ENCODE data around the gene FAAP100. TPM values are rescaled to one million over a fixed set of nuclear protein-coding genes. Genes with fewer than 3 reads are reported as not detected.

FAAP100 gene
- total RNA-seq, 1 experiment from 2014 or later = 31.3 TPM

DNA sequence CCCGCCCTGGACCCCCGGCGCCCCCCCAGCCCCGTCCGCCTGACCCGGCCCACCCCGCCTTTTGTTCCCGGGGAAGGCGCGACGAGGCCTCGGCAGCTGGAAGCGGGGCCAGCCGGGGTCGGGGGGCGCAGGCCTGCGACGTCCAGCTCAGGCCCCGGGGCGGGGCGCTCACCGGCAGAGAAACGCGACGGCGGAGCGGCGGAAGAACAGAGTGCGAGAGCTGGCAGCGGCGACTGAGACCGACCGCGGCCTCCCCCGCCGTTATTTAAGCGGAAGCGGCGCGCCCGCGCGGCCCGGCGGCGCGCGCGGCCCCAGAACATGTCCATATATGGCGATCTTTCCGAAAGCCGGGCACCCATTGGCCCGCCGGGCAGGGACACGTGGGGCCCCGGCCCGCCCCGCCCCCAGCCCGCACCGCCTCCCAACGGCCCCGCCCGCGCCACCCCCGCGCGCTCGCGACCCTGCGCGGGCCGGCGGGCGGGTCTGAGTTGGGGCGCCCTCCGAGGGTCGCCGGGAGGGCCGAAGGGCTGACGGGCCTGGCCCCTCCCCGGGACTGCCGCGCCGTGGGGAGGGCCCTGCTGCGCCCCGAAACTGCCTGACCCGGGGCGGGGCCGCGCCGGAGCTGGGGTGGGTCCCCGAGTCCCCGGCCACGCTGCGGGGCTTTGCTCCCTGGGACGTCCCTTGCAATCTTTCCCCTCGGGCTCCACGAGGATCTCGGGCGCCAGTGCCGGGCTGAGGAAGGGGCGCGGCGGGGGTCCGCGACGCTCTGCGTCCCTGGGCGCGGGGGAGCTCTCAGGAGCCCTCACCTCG is 39.4 kb downstream of the FAAP100 start, which contains the start of gene ACTG1:
Gene ACTG1 (minus strand): TSS at position 238 of the 810 bp plus-strand sequence. CDS start 445 bp downstream, outside the sequence.
- peak; percentile 92 for DNase-seq (ENCODE audit: low read depth)

DNA sequence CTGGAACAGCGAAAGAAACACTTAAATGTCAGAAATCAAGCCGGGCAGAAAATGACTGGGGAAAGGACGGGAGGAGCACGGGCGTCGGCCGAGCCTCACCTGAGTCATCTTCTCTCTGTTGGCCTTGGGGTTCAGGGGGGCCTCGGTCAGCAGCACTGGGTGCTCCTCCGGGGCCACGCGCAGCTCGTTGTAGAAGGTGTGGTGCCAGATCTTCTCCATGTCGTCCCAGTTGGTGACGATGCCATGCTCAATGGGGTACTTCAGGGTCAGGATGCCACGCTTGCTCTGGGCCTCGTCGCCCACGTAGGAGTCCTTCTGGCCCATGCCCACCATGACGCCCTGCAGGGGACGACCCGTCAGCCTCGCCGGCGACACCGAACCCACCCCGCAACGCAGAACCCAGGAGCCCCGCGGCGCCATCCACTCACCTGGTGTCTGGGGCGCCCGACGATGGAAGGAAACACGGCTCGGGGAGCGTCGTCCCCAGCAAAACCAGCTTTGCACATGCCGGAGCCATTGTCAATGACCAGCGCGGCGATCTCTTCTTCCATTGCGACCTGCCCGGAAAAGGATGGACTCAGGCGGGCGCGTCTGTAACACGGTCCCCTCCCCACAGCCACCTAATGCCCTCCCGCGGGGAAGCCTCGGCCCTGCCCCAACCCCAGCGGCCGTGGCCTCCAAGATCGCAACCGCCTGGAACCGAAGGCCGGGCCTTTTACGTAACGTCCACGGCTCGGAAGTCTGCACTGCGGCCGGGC is 40.2 kb downstream of the FAAP100 start:
- peak; percentile 32 for DNase-seq (ENCODE audit: low read depth)

DNA sequence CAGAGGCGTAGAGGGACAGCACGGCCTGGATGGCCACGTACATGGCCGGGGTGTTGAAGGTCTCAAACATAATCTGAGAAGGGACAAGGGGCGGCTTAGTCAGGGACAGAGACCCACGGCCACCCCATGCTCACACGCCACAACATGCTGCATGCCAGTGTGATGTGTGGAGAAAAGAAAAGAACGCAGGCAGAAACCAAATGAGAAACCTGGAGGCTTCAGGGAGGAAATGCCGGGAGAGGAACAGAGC is 40.7 kb downstream of the FAAP100 start:
- DNase-seq (ENCODE audit: low read depth) = no peak

DNA sequence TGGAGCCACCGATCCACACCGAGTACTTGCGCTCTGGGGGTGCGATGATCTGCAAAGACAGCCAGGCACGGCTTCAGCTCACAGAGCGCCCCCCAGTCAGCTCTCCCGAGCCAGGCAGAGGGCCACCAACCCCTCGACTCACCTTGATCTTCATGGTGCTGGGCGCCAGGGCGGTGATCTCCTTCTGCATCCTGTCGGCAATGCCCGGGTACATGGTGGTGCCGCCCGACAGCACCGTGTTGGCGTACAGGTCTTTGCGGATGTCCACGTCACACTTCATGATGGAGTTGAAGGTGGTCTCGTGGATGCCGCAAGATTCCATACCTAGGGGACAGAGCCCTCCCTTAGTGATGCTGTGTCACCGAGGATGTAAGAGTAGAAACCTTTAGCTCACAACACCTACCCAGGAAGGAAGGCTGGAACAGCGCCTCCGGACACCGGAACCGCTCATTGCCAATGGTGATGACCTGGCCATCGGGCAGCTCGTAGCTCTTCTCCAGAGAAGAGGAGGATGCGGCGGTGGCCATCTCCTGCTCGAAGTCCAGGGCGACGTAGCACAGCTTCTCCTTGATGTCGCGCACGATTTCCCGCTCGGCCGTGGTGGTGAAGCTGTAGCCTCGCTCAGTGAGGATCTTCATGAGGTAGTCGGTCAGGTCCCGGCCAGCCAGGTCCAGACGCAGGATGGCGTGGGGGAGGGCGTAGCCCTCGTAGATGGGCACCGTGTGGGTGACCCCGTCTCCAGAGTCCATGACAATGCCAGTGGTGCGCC is 41.2 kb downstream of the FAAP100 start:
- DNase-seq (ENCODE audit: low read depth) = peak; percentile 31

DNA sequence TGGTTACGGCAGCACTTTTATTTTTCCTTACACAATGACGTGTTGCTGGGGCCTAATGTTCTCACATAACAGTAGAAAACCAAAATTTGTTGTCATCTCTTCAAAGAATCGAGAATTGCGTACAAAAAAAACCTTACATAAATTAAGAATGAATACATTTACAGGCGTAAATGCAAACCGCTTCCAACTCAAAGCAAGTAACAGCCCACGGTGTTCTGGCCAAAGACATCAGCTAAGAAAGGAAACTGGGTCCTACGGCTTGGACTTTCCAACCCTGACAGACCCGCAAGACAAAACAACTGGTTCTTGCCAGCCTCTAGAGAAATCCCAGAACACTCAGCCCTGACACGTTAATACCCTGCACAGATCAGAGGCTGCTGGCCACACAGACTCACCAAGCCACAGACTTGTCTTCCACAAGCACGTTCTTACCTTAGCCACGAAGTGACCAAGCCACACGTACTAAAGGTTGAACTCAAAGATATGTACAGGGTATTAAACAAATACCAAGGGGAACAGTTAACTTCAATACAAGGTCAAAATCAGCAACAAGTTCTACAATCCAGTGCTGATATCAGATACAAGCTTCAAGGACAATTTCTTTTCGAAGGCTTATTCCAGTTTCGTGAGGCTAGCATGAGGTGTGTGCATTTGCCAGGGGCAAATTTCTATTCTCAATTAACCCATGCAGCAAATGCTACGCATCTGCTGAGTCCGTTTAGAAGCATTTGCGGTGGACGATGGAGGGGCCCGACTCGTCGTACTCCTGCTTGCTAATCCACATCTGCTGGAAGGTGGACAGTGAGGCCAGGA is 42.0 kb downstream of the FAAP100 start:
- peak; percentile 32 for DNase-seq (ENCODE audit: low read depth)

DNA sequence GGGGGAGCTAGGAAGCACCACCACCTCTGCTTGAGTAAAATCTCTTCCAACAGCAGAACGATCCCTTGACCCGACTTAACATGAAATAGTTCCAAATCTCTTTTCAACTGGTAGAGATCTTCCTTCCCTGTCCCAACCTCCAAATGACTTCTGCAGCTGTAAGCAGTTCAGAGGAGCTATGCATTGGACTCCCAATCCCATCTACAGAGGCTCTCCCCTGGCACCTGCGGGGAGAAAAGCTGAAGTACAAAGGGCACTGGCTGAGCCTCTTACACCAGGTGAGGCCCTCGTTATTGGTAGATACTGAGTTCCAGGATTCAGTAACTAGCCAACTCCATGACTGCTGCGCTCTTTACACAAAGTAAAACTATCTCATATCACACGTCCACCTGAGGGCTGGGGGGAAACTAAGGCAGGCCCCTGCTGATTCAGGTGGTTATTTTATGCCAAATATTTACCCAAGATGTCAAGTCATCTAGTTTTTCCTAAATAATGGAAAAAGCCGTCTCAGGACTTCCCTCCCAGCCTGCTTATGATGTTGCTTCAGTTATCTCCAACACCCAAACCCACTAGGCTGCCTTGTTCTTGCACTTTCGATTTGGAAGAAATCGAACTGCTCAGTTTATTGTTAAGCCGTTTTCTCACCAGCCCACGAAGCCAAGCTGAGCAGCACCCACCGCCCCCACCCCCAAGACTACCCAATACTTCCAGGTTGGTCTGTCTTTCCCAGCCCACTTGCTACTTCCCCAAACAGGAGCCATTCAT is 42.8 kb downstream of the FAAP100 start:
- DNase-seq (ENCODE audit: low read depth) = no peak

DNA sequence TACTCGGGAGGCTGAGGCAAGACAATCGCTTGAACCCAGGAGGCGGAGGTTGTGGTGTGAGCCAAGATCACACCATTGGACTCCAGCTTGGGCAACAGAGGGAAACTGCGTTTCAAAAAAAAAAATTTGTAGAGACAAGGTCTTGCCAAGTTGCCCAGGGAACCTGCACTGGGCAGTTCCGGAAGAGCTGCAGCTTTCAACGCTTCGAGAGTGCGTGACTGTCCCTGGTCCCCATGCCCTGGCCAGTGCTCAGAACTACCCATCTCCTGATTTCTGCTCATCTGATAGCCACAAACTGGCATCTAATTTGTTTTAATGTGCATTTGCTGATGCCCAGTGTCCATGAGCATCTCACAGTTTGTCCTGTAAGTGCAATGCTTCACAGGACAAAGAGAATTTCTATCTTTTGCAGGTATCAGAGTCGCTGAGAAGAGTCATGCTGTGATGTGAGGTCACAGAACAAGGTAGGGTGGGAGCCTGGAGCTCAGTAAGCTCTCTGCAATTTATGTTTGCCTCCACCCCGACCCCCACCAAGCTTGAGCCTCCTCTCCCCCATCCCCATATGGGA is 43.4 kb downstream of the FAAP100 start:
- peak; percentile 43 for DNase-seq (ENCODE audit: low read depth)

DNA sequence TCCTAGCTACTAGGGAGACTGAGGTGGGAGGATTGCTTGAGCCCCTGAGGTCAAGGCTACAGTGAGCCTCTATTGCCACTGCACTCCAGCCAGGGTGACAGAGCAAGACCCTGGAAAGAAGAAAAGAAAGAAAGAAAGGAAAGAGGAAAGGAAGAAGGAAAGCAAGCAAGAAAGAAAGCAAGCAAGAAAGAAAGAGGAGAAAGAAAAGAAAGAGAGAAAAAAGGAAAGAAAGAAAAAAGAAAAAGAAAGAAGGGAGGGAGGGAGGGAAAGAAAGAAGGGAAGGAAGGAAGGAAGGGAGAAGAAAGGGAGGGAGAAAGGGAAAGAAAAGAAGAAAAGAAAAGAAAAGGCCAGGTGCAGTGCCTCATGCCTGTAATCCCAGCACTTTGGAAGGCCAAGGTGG is 48.5 kb downstream of the FAAP100 start:
- DNase-seq (ENCODE audit: low read depth) = no peak

DNA sequence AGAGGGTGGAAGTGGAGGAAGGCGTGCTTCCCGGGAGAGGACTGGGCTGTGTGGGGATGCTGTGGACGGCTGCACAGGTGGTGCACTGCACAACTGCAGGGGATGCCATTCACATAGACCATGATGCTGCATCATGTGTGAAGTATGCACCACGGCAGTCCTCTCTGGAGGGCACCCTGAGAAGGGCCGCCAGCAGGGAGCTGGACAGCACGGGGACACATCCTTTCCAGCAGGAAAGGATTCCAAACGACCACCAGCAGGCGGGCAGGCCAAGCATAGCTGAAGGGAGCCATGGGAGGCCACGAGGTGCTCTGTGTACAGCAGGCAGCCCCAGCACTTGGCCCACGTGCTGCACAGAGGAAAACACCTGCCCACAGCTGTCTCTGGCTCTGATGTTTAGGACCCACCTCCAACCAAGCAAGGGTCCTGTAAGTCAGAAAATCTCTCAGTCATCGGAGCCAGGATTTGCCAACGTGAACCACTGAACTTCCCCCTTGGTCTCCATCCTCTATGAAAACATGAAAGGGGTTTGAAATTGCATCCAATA is 49.6 kb downstream of the FAAP100 start:
- DNase-seq (ENCODE audit: low read depth) = no peak

DNA sequence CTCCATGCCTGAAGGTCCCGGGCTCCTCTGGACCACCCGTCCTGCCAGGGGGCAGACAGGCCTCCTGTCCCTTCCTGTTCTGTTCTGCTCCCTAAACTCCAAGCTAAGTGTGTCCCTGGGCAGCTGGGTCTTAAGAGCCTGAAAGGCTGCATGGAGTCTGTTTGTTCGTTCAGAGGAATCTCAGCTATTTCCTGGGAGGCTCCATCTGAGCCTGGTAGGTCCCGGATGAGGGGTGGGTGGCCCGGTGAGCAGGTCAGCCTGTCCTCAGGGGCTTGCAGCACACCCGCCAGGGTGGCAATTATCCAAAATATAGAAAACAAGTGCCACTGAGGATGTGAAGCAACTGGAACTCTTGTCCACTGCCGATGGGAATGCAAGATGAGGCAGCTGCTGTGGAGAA is 52.1 kb downstream of the FAAP100 start:
- no peak for DNase-seq (ENCODE audit: low read depth)

DNA sequence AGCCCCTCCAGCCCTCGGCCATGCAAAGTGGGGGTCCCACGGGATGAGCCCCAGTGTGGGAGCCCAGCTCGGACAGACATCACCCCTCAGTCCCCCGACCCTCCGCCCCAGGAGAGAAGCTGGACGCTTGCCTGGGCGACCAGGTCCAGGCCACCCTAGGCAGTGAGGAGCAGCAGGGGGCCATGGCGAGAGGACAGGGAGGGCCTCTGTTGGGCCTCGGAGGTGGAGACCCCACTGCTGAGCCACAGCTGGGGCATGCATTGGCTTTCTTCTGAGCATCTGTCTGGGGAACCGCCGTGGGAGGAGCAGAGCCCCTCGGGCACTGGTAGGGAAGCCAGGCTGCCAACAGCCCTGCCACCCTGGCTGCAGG is 52.6 kb downstream of the FAAP100 start:
- no peak for DNase-seq (ENCODE audit: low read depth)

DNA sequence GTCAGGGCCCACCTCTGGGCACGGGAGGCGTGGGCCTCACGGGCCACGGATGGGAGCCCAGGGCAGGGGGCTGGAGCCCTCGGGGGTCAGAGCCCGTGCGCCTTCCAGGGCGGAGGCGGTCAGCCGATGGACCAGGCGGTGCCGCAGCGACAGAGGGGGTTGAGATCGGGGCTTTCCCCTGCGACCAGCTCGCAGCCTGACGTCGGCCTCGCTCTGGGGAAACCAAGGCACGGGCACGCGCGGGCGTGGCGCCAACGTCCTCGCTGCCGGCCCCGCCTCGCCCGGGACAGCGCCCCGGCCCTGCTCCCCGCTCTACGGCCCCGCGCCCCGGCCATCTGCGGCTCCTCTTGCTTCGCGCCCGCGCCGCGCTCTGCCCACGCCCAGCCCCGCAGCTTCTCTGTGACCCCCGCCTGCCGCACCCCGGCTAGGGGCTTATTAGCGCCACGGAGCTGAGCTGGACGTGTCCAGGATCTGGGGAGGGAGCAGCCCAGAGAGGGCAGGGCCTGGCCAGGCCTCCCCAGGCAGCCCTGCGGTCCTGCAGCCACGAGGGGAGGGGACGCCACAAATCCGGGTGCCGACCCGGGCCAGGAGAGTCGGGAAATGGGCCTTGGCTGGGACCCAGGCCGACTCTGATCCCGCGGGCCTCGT is 53.1 kb downstream of the FAAP100 start:
- DNase-seq (ENCODE audit: low read depth) = no peak

DNA sequence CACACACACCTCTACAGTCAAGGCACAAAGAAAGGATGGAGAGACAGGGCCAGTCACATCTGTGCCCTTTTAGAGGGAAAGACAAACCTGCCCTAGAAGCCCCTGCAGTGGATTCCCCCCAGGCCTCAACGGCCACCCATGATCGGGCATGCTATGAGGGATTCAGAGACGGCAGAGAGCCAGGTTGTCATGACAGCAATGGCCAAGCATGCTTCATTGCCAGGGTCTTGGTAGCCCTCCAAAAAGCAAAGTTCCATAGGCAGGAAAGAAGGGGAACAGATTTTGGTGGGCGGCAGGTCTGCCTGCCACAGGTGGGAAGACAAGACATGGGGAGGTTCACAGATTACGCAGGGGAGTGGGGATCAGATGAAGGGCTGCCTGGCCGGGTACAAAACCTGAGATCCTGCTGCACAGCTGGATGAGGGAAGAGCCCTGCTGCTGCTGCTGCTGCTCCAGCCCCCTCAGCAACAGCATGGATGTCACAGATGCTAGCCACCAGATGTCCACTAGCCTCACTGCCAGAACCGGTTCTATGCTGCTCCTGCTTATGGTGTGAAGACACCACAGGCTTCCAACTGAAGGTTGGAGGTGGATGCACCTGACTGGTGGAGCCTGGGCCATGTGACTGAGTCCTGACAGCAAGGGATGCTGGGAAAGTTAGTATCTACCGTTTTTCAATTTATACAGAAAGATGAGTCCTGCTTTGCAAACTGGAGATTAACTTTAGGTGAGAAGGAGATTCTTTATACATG is 57.4 kb downstream of the FAAP100 start:
- DNase-seq (ENCODE audit: low read depth) = peak; percentile 42

DNA sequence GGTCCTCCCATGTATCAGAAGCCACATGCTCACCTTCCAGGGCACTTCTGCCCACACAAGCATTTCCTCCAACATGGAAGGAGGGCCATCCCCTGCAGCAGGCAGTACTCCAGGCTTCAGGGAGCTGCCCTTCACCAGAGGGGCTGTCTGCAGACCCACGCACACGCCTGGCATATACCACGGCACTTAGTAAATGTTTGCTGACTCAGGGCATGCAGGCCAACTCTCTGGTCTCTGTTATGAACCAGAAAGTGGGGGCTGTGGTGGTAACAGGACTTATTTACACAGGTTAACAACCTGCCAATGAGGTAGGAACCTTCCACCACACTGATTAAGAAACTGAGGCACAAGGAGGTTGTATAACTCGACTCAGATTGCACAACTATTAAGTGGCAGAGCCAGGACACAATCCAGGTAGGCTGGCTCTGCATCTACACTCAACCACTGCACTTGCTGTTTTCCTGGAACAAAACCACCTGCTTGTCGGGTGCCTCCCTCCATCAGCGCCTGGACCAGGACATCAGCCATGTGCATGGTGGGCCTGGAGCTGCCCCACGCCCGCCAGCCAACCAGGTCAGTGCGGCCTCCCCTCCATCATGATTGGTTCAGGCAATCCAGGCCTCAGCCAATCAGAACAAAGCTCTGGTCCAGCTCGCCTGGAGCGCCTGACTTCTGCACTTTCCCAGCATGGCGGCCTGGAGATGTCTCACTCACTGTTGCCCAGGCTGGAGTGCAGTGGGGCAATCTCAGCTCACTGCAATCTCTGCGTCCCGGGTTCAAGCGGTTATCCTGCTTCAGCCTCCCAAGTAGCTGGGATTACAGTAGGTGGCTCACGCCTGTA is 58.7 kb downstream of the FAAP100 start:
- no peak for DNase-seq (ENCODE audit: low read depth)

DNA sequence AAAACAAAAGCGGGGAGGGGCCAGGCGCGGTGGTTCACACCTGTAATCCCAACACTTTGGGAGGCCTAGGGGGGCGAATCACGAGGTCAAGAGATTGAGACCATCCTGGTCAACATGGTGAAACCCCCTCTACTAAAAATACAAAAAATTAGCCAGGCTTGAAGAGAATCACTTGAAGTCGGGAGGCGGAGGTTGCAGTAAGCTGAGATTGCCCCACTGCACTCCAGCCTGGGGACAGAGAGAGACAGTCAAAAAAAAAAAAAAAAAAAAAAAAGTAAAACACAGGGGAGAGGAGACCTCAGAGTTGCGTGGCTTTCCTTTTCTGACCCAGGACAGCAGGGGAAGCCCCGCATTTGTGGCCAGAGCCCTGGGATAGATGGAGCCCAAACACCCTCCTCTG is 59.4 kb downstream of the FAAP100 start:
- DNase-seq (ENCODE audit: low read depth) = no peak

DNA sequence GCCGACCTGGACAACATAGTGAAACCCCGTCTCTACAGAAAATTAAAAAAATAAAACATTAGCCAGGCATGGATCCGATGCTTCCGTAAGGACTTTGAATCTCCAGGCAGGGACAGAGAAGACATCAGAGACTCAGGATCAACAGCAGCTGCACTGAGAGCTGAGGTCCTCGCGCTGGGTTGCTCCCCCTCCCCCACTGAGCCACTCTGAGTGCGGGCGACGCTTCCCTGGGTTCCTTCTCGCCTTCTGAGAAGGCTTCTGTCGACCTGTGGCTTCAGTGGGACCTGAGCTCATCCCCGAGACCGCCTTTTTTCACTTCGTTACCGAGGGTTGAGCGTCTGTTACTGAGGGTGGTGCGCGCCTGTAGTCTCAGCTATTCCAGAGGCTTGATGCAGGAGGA is 60.0 kb downstream of the FAAP100 start:
- no peak for DNase-seq (ENCODE audit: low read depth)

DNA sequence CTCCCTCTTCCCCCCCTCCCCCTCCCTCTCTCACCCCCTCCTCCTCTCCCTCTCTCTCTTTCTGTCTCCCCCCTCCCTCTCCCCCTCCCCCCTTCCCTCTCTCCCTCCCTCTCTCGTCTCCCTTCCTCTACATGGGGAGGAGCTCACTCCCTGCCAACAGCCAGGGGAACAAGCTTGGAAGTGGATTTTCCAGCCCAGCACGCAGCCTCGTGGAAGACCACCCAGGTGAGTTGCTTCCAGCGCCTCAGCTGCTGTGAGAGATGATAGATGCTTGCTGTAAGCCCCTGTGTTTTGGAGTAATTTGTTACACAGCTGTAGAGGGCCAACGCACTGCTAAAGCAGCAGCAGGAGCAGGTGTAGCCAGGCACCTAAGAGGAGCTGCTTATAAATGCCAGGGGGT is 60.4 kb downstream of the FAAP100 start:
- DNase-seq (ENCODE audit: low read depth) = no peak

DNA sequence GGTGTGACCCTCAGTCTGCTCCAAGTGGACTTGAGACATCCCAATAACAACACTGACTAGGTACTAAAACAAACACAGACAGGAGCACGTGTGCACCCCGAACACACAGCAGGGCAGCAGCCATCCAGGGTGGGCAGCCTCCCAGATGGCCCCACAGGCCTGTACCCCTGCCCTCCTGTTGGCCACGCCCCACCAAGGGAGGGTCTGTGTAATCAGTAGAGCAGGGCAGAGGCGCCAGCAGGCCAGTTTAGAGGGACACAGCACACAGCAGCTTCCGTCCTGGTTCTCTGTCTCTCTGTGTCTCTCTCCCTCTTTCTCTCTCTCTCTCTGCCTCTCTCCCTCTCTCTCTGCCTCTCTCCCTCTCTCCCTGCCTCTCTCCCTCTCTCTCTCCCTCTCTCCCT is 61.0 kb downstream of the FAAP100 start:
- no peak for DNase-seq (ENCODE audit: low read depth)
